ENCODE results near the gene PNPLA8. TPM values are rescaled to one million over a fixed set of nuclear protein-coding genes. Genes with fewer than 3 reads are reported as not detected.

PNPLA8 gene
- total and polyA plus RNA-seq, 2 donors (not counting 1 experiment from before 2014, with no cell fraction given): 12.3 to 57.3 TPM

DNA sequence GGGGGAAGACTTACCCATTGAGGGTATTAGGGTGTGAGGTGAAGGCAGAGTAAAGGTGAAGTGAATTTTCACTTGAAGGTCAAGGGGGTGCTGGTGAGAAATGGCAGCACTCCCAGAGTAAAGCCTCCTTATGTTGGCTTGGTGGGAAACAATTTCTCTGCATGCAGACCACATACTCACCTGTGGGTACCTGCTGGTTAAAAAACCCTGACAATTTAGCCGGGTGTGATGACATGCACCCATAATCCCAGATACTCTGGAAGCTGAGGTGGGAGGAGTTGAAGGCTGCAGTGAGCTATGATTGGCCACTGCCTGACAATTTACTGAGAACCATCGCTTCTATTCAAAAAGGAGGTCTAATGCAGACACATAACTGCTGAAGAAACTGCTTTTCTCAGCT, 49.2 kb upstream of the PNPLA8 start:
- Histone ChIP-seq H3K9ac (ENCODE audit: low read length) (no peak overlapping the region), H3K4me3 (ENCODE audit: control extremely low read depth in 1 of 5, extremely low read depth in 1 of 5, insufficient read depth in 1 of 5, low read depth in 2 of 5, low read length in 4 of 5) (no peak overlapping the region), H3K36me3 (replicated peaks in 1 of 2; ENCODE audit: control extremely low read depth in 1 of 2, control insufficient read depth in 1 of 2, extremely low read depth in 1 of 2, insufficient read depth in 2 of 2, low read length in 1 of 2) (peaks cover 12 to 47% of the 10 kb centered on the region in 2 experiments), H2AFZ (ENCODE audit: insufficient read depth, low read depth, low read length, poor library complexity, severe bottlenecking) (no peak overlapping the region), H3K9me3 (ENCODE audit: control extremely low read depth in 1 of 3, control insufficient read depth in 2 of 3, insufficient read depth in 1 of 3, low read length in 2 of 3) (peaks cover 0 to 14% (median 6%) of the 10 kb centered on the region in 3 donors), H3K79me2 (ENCODE audit: control insufficient read depth, insufficient read depth, low read length) (peaks cover 63% of the 10 kb centered on the region), H3K27me3 (replicated peaks in 1 of 4; ENCODE audit: control extremely low read depth in 1 of 4, control insufficient read depth in 3 of 4, insufficient read depth in 4 of 4, low read length in 3 of 4) (no peaks in the 10 kb centered on the region), H4K20me1 (ENCODE audit: control insufficient read depth, insufficient read depth, low read length, poor library complexity, severe bottlenecking) (peaks cover 22% of the 10 kb centered on the region), H3K4me1 (ENCODE audit: control insufficient read depth in 2 of 2, insufficient read depth in 2 of 2, low read length in 2 of 2) (peaks cover 5 to 11% of the 10 kb centered on the region in 2 donors), H3K27ac (ENCODE audit: low read length in 2 of 2) (no peak overlapping the region), H3K4me2 (replicated peaks; ENCODE audit: low read depth, low read length, poor library complexity, severe bottlenecking) (no peak overlapping the region)
- Mint-ChIP-seq H3K4me3 (no peak overlapping the region), H3K27ac (no peak overlapping the region), H3K4me1 (peaks cover 23% of the 10 kb centered on the region), H3K9me3 (ENCODE audit: insufficient read depth) (peaks cover 2% of the 10 kb centered on the region), H3K27me3 (no peaks in the 10 kb centered on the region)
- intact Hi-C loops (cut with micrococcal nuclease): no loop called here
- DNase-seq: no peak
- CTCF ChIA-PET: interaction anchor here (1.4 to 1.6 kb wide), 2 partner anchors 78 to 465 kb away, joined by 4 to 5 read pairs; no protein-coding TSS in a partner anchor
- POLR2A ChIA-PET: no interaction called here
- 100% methylated on average over 1 of the region's 2 CpGs for WGBS (ENCODE audit: insufficient coverage)
- TF ChIP-seq EZH2 (IDR thresholded peaks at IDR 0.05; ENCODE audit: borderline replicate concordance, insufficient read depth, low read depth, low read length, poor library complexity, severe bottlenecking) (no peak), CTCF (IDR thresholded peaks at IDR 0.05) (no peak)
- ATAC-seq (ENCODE audit: low read depth): no peak

DNA sequence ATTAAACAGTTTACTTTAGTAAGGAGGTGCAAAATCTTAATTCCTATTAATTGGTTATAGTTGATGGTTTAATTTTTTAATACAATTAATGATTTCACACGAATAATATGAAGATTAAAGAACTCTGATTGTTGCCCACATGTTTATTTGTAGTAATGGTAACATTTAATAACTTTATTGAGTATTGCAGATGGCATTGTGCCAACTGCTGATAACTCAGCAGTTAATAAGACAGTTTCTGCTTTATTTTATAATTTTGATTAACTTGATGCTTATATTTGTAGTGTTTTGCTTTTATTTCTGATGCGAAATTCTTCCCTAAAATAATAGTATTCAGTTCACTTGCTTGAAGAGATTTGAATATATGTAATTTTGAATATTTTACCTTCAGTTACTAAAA, 46.5 kb upstream of the PNPLA8 start:
- Histone ChIP-seq H3K4me1 (ENCODE audit: control insufficient read depth in 2 of 2, insufficient read depth in 2 of 2, low read length in 2 of 2) (peaks cover 16 to 24% of the 10 kb centered on the region in 2 donors), H3K4me3 (ENCODE audit: control extremely low read depth in 1 of 5, extremely low read depth in 1 of 5, insufficient read depth in 1 of 5, low read depth in 2 of 5, low read length in 4 of 5) (no peak overlapping the region), H3K9ac (ENCODE audit: low read length) (no peak overlapping the region), H3K9me3 (ENCODE audit: control extremely low read depth in 1 of 3, control insufficient read depth in 2 of 3, insufficient read depth in 1 of 3, low read length in 2 of 3) (no peaks in the 10 kb centered on the region), H3K79me2 (ENCODE audit: control insufficient read depth, insufficient read depth, low read length) (peaks cover 81% of the 10 kb centered on the region), H3K27ac (ENCODE audit: low read length in 2 of 2) (no peak overlapping the region), H3K27me3 (replicated peaks in 1 of 4; ENCODE audit: control extremely low read depth in 1 of 4, control insufficient read depth in 3 of 4, insufficient read depth in 4 of 4, low read length in 3 of 4) (no peaks in the 10 kb centered on the region), H3K36me3 (replicated peaks in 1 of 2; ENCODE audit: control extremely low read depth in 1 of 2, control insufficient read depth in 1 of 2, extremely low read depth in 1 of 2, insufficient read depth in 2 of 2, low read length in 1 of 2) (peaks cover 12 to 32% of the 10 kb centered on the region in 2 experiments), H4K20me1 (ENCODE audit: control insufficient read depth, insufficient read depth, low read length, poor library complexity, severe bottlenecking) (peaks cover 22% of the 10 kb centered on the region), H3K4me2 (replicated peaks; ENCODE audit: low read depth, low read length, poor library complexity, severe bottlenecking) (no peak overlapping the region), H2AFZ (ENCODE audit: insufficient read depth, low read depth, low read length, poor library complexity, severe bottlenecking) (no peak overlapping the region)
- no peak for DNase-seq
- no CpG with 5 or more reads among the region's 2 CpGs for WGBS (ENCODE audit: insufficient coverage)
- H3K27ac Mint-ChIP-seq: no peak overlapping the region
- no peaks in the 10 kb centered on the region for H3K9me3 Mint-ChIP-seq (ENCODE audit: insufficient read depth)
- ATAC-seq (ENCODE audit: low read depth): no peak
- ChIA-PET CTCF (interaction anchor here (1.8 kb wide), 1 partner anchor 76 kb away, joined by 4 read pairs; no protein-coding TSS in a partner anchor), POLR2A (interaction anchor here (0.6 to 1.2 kb wide), 2 partner anchors 47 to 71 kb away, joined by 3 to 4 read pairs; partner anchors contain the start of gene PNPLA8)
- no peak for TF ChIP-seq EZH2 (IDR thresholded peaks at IDR 0.05; ENCODE audit: borderline replicate concordance, insufficient read depth, low read depth, low read length, poor library complexity, severe bottlenecking)
- no peak for TF ChIP-seq CTCF (IDR thresholded peaks at IDR 0.05)
- intact Hi-C loops (cut with micrococcal nuclease): loop anchor here (5.0 kb wide), 1 partner anchor 1010 kb away; the partner anchor contains the start of genes COG5 and DUS4L
- H3K27me3 Mint-ChIP-seq: no peaks in the 10 kb centered on the region
- H3K4me1 Mint-ChIP-seq: peaks cover 43% of the 10 kb centered on the region
- no peak overlapping the region for H3K4me3 Mint-ChIP-seq

Measured in B cell (primary cell).